ENCODE results near the gene DFFA.

DFFA gene

DNA sequence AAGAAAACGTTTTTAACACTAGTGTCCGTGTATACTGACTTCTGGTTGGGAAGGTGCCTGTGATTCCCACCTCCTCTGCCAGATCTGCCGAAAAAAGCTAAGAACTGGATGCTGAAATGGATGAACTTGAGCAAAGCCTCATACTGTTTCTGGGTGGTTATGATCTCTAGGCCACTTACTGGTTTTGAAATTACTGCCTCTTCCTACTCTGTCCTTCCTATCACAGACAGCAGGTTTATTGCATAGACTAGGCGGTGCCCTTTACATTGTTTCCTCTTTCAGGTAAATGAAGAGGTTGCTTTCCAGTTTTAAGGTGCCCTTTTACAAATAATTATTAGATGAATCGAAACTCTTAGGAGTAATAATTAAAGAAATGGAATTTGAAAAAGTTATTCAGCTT, 29.9 kb upstream of the DFFA start:
- no peak overlapping the region for H3K4me3 ChIP-seq (ENCODE audit: low read depth, low read length)
- no peak for TF ChIP-seq CTCF (IDR thresholded peaks at IDR 0.05; ENCODE audit: low read depth, low read length)

DNA sequence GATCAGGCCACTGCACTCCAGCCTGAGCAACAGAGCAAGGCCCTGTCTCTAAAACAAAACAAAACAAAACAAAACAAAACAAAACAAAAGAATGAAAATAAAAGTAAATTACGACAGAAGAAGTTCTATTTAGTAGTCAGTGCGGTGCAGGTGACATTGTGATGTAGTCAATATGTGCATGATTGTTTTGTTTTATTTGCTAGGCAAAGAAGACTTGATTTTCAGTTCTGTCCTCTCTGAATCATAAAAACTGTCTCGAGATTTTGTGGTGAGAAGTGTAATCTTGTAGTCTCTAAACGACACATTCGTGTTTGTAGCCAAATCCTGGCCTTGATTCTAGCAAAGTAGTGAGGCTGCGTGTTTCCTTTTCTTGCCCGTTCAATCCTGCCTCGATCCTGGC, 25.9 kb upstream of the DFFA start:
- no peak overlapping the region for H3K4me3 ChIP-seq (ENCODE audit: low read depth, low read length)
- no peak for TF ChIP-seq CTCF (IDR thresholded peaks at IDR 0.05; ENCODE audit: low read depth, low read length)

DNA sequence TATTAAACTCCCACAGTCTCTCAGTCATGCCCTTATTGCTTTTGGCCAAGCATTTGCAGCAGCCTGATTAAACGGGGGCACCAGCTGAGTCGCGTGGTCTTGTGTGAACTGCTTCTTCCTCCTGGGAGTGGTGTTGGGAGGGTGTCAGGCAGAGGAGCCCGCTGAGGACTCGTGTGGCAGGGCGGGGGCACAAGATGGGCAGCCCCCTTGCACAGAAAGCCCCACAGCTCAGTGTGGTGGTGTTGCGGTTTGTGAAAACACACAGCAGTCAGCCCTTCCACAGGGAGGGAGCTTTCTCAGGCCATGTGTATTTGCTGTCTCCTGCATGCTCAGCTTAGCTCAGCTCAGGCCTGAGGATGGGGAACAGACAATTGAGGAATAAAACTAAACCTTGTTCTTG, 24.8 kb upstream of the DFFA start:
- no peak overlapping the region for H3K4me3 ChIP-seq (ENCODE audit: low read depth, low read length)

DNA sequence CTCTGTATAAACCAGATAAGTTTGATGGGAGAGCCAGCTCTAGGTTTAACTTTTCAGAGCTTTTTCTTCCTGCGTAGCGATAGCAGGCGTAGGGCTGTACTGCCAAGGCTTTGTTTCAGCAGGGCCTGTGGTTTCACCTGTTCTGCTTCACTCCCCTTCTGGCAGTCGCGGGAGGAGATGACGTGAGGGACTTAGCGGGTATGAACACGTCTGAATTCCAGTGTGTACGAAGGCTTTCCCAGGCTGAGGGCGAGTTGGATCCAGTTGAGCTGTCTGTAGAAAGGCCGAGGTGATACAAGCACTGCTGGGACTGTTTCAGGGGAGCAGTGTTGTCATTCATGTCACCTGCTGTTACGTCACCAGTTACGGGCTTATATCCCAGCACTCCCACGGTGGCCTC, 23.6 kb upstream of the DFFA start:
- H3K4me3 ChIP-seq (ENCODE audit: low read depth, low read length): no peak overlapping the region
- TF ChIP-seq CTCF (IDR thresholded peaks at IDR 0.05; ENCODE audit: low read depth, low read length): no peak

More for the DNA sequence above, 24.8 kb upstream of the DFFA start:
- TF ChIP-seq CTCF (IDR thresholded peaks at IDR 0.05; ENCODE audit: low read depth, low read length): no peak

DNA sequence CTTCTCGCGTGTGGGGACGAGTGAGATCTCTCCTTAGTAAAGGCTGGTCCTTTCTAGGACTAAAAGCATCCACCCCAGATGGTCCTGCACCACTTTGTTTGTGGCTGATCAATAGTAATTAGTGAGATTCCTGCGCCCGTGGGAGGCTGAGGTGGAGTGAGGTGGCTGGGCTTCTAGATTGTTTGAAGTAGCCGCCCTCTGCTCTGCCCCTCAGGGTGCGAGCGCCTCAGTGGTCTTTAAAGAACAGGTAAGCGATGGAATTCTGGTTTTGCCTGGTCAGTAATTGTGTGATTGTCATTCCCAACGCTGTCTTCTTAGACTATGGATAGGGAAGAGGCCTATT, 23.1 kb upstream of the DFFA start:
- TF ChIP-seq CTCF (IDR thresholded peaks at IDR 0.05; ENCODE audit: low read depth, low read length): no peak
- H3K4me3 ChIP-seq (ENCODE audit: low read depth, low read length): no peak overlapping the region

GRCh38 chr1:10494754-10495474, 22.6 kb upstream of the DFFA start:
- H3K4me3 ChIP-seq (ENCODE audit: low read depth, low read length): no peak overlapping the region

DNA sequence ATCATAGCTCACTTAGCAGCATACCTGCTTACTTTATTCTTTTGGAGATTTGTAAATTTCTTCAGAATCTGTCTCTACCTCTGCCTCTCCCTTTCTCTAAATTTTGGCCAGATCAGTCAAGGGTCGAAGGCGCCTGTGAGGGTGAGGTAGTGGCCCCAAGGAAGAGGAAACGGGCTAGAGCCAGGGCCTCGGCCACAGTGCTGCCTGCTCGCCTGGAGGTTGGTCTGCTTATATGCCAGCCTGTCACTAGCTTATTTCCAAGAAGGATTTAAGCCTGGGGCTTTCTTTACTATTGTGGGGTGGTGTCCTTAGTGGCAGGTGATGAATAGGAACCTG, 22.1 kb upstream of the DFFA start:
- no peak overlapping the region for H3K4me3 ChIP-seq (ENCODE audit: low read depth, low read length)
- no peak for TF ChIP-seq CTCF (IDR thresholded peaks at IDR 0.05; ENCODE audit: low read depth, low read length)

More at GRCh38 chr1:10494754-10495474, 22.6 kb upstream of the DFFA start:
- TF ChIP-seq CTCF (IDR thresholded peaks at IDR 0.05; ENCODE audit: low read depth, low read length): peak; percentile 93

Measured in WI38 (cell line).